Measurements from ENCODE around the gene TENM4. TPM values are rescaled to one million over a fixed set of nuclear protein-coding genes. Genes with fewer than 3 reads are reported as not detected.

The TENM4 gene
- total and polyA plus RNA-seq, 2 of the 8 experiments (the other 6 are each of a cell fraction or from before 2014, with no cell fraction given) = 3.5 to 7.2 TPM

DNA sequence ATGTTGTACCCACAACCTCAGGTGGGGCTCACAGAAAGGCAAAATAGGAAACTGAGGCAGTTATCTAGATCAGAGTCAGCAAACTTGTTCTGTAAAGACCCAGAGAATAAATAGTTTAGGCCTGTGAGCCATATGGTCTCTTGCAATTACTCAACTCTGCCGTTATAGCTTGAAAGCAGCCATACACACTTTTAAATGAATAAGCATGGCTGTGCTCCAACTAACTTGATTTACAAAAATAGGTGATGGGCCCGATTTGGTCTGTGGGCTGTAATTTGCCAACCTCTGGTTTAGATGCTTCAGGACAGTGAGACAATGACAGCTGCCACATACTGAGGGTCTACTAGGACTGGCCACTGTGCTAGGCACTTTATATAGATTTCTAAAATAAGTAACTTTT, 667.3 kb downstream of the TENM4 start (continued):
- TF ChIP-seq NANOG (IDR thresholded peaks at IDR 0.05; ENCODE audit: insufficient read depth, low read depth, low read length, poor library complexity, severe bottlenecking) (no peak), KDM1A (IDR thresholded peaks at IDR 0.05; ENCODE audit: borderline replicate concordance, low read length) (no peak)
